Calu3 (cell line): ENCODE results near the gene GSK3B. TPM values are rescaled to one million over a fixed set of nuclear protein-coding genes. Genes with fewer than 3 reads are reported as not detected.

ENCODE experiments used
- BruUV-seq: library from RNA; stranded (reverse); fragments of 400-500 nt; replicated peaks from 2 replicates; lab custom pipeline; 2021; lab: Mats Ljungman, UMichigan
- CTCF ChIA-PET: fragments of 300-600 bp; sonication (Branson Sonifier 250); formaldehyde crosslinking; loops from one replicate; lab custom pipeline; 2022; ENCODE audit warnings: antibody characterized with exemption; lab: Charles Lee
- DNase-seq: peaks from one replicate; pipeline ENCODE4 v3.0.0; 2022
- H3K27ac Mint-ChIP-seq: one replicate; pipeline ENCODE4 v1.8.0; 2022; ENCODE audit warnings: mixed read lengths; ENCODE audit not compliant: unreplicated experiment
- H3K27me3 Mint-ChIP-seq: one replicate; pipeline ENCODE4 v1.8.0; 2022; ENCODE audit warnings: mixed read lengths; ENCODE audit not compliant: unreplicated experiment
- H3K36me3 Mint-ChIP-seq: one replicate; pipeline ENCODE4 v1.8.0; 2022; ENCODE audit warnings: mild to moderate bottlenecking, moderate library complexity, mixed read lengths; ENCODE audit not compliant: insufficient read depth, unreplicated experiment
- H3K4me1 Mint-ChIP-seq: one replicate; pipeline ENCODE4 v1.8.0; 2022; ENCODE audit warnings: mild to moderate bottlenecking, low read depth, mixed read lengths; ENCODE audit not compliant: unreplicated experiment
- H3K4me3 Mint-ChIP-seq: one replicate; pipeline ENCODE4 v1.8.0; 2022; ENCODE audit warnings: mild to moderate bottlenecking, low read depth, moderate library complexity, mixed read lengths; ENCODE audit not compliant: unreplicated experiment
- H3K9me3 Mint-ChIP-seq: one replicate; pipeline ENCODE4 v1.8.0; 2022; ENCODE audit warnings: low read depth, mixed read lengths; ENCODE audit not compliant: unreplicated experiment
- intact Hi-C: fragments of 100-400 bp; cut with micrococcal nuclease; formaldehyde crosslinking; loops from one replicate; pipeline ENCODE4 v1.10.0; 2022; ENCODE audit not compliant: unreplicated experiment
- total RNA-seq: library from RNA; stranded (reverse); gene quantifications from 2 replicates; pipeline ENCODE4 v1.2.3, GENCODE V29; 2022
- TF ChIP-seq, protein P1 (sequence below): fragments of 200-600 bp; IDR thresholded peaks from one replicate; pipeline ENCODE4 v1.8.0; 2022; ENCODE audit warnings: antibody characterized with exemption; ENCODE audit not compliant: unreplicated experiment

GSK3B gene
- total RNA-seq, 1 experiment from 2014 or later, result 48.6 TPM

DNA sequence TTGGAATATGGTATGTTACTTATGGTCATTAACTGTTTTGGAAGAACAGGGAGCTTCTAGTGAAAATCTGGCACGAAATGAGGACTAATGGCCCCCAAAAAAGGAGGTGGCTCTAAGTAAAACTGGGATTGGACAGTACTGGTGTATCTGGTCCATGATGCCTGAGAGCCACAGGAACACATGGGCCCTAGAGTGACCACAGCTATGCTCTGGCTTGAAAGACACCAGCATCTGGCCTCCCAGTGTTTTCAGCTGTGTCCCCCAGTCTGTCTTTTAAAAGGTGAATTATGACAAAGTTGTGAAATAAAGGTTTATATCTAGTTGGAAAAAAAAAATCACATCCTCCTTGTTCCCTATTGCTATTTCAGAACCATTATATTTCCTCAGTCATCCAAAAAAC is 64.5 kb downstream of the GSK3B start:
- no TSS peak for BruUV-seq
- CTCF ChIA-PET, result interaction anchor here (0.9 kb wide), 1 partner anchor 26 kb away, joined by 4 read pairs; no protein-coding TSS in a partner anchor
- no peaks in the 10 kb centered on the region for H3K27me3 Mint-ChIP-seq

DNA sequence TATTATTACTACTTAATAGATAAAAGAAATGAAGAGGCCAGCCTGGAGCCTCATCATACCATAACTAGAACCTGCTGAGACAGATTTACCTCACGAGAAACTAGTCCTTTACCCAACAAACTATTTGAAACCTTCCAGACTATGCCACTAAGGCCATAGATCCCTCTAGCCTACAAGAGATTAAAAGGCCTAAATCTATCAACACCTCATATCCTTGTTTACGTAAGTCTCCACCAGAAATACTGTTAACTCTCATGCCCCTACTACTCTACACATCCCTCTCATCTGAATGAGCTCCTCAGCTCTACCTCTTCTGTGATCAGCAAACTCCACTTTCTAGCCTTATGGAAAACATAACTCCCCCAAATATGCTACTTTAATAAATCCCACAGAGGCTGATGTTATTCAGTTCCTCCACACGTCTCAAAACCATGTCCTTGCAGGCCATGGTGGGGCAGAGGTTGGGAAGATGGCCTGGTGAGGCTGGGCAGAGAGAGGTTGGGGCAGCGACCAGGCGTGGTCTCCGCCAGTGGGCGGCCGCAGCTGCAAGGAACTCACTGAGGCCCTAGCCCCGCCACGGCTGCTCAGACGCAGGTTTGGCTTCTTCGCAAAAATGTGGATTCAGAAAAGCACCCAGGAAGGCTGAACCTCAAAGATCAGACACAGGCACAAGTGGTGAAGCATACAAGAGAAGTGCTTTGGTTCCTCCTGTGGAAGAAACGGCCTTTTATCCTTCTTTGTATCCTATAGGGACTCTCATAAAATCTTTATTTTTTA is 65.8 kb downstream of the GSK3B start:
- no TSS peak for BruUV-seq
- Mint-ChIP-seq H3K27ac (no peak overlapping the region), H3K9me3 (no peaks in the 10 kb centered on the region), H3K36me3 (no peaks in the 10 kb centered on the region), H3K4me1 (peaks cover 11% of the 10 kb centered on the region), H3K4me3 (no peak overlapping the region), H3K27me3 (no peaks in the 10 kb centered on the region)
- intact Hi-C loops, result no loop called here
- DNase-seq, result no peak
- TF ChIP-seq, protein P1, sequence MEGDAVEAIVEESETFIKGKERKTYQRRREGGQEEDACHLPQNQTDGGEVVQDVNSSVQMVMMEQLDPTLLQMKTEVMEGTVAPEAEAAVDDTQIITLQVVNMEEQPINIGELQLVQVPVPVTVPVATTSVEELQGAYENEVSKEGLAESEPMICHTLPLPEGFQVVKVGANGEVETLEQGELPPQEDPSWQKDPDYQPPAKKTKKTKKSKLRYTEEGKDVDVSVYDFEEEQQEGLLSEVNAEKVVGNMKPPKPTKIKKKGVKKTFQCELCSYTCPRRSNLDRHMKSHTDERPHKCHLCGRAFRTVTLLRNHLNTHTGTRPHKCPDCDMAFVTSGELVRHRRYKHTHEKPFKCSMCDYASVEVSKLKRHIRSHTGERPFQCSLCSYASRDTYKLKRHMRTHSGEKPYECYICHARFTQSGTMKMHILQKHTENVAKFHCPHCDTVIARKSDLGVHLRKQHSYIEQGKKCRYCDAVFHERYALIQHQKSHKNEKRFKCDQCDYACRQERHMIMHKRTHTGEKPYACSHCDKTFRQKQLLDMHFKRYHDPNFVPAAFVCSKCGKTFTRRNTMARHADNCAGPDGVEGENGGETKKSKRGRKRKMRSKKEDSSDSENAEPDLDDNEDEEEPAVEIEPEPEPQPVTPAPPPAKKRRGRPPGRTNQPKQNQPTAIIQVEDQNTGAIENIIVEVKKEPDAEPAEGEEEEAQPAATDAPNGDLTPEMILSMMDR, result no peak
- CTCF ChIA-PET, result no interaction called here

More for the DNA sequence above, 64.5 kb downstream of the GSK3B start:
- H3K9me3 Mint-ChIP-seq, result peaks cover 3% of the 10 kb centered on the region
- no peak overlapping the region for H3K27ac Mint-ChIP-seq
- no peak overlapping the region for H3K4me3 Mint-ChIP-seq
- intact Hi-C loops, result no loop called here
- DNase-seq, result no peak
- no peaks in the 10 kb centered on the region for H3K36me3 Mint-ChIP-seq
- H3K4me1 Mint-ChIP-seq, result peaks cover 11% of the 10 kb centered on the region
- TF ChIP-seq, protein P1, result no peak

DNA sequence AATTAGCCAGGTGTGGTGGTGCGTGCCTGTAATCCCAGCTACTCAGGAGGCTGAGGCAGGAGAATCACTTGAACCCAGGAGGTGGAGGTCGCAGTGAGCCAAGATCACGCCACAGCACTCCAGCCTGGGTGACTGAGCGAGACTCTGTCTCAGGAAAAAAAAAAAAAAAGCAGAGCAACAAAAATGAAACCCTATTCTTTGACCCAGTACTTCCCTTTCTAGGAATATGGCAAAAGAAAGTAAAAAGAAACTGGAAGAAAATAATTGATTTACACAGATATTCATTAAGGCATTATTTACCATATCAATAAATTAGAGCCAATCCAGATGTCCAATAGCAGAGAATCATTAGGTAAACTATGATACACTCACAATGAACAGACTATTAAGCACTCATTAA is 67.0 kb downstream of the GSK3B start:
- H3K36me3 Mint-ChIP-seq, result no peaks in the 10 kb centered on the region
- no peak overlapping the region for H3K27ac Mint-ChIP-seq
- H3K4me3 Mint-ChIP-seq, result no peak overlapping the region
- TF ChIP-seq, protein P1, result no peak
- peaks cover 11% of the 10 kb centered on the region for H3K4me1 Mint-ChIP-seq
- no peaks in the 10 kb centered on the region for H3K9me3 Mint-ChIP-seq
- BruUV-seq, result no TSS peak
- intact Hi-C loops, result no loop called here
- DNase-seq, result no peak
- H3K27me3 Mint-ChIP-seq, result no peaks in the 10 kb centered on the region
- CTCF ChIA-PET, result interaction anchor here (0.7 kb wide), 1 partner anchor 66 kb away, joined by 4 read pairs; no protein-coding TSS in a partner anchor

DNA sequence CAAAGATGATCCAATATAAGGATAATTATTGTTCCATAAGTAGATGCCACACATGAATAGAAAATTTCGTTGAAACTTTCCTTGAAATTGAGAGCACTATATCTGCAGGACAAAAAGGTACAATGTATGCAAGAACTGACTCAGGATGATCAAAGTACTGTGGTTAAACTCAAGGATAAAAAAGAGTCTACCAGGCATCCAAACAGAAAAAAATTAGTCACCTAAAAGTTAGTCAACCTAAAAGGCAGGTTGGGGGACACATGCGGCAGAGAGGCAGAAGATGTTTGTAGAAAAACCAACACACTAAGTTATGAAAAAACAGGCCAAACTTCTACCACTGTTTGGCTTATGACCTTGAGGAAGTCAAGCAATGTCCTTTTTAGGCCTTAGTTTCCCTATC is 68.7 kb downstream of the GSK3B start:
- no TSS peak for BruUV-seq
- Mint-ChIP-seq H3K36me3 (no peaks in the 10 kb centered on the region), H3K4me1 (peaks cover 8% of the 10 kb centered on the region), H3K27ac (no peak overlapping the region), H3K9me3 (no peaks in the 10 kb centered on the region), H3K4me3 (no peak overlapping the region), H3K27me3 (no peaks in the 10 kb centered on the region)
- TF ChIP-seq, protein P1, result no peak
- no peak for DNase-seq
- CTCF ChIA-PET, result no interaction called here
- intact Hi-C loops, result no loop called here
